ENCODE data around the gene FRAT1.

FRAT1 gene

GRCh38 chr10:97307866-97308780 lies 10.9 kb upstream of the FRAT1 start:
- no peak for DNase-seq (ENCODE audit: low read depth)

- DNase-seq (ENCODE audit: low read depth), result no peak
These were observed 7.9 kb upstream of the FRAT1 start for GRCh38 chr10:97311111-97311626.

GRCh38 chr10:97312897-97313296 lies 6.2 kb upstream of the FRAT1 start:
- no peak for DNase-seq (ENCODE audit: low read depth)

GRCh38 chr10:97314671-97315070 lies 4.4 kb upstream of the FRAT1 start:
- DNase-seq (ENCODE audit: low read depth), result no peak

- DNase-seq (ENCODE audit: low read depth), result no peak
These were observed 804 bp downstream of the FRAT1 start for GRCh38 chr10:97319671-97320479.

DNA sequence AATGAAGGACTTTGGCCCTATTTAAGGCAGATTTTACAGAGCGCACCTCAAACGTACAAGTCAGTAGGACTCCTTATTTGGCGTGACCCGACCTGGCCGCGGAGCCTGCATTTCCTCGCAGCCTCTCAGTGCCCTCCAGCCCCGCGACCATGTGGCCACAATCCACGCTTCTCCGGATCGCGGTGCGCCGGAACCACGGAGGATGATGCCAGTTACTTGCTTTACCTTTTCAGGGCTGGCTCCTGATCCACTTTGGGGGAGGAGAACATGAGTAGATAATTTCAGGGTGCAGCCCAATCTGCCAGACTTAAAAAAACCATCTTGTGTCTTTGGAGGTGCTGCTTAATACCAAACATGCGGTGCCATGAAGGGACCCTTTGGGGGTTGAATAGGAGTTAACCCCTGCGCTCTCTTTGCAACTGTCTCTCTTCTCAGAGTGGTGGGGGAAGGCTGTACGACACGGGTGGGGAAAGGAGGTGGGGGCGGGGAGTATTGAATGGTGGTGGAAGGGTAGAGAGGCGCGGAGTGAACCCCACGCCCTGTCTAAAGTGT lies 1.5 kb downstream of the FRAT1 start:
- DNase-seq (ENCODE audit: low read depth), result no peak

DNA sequence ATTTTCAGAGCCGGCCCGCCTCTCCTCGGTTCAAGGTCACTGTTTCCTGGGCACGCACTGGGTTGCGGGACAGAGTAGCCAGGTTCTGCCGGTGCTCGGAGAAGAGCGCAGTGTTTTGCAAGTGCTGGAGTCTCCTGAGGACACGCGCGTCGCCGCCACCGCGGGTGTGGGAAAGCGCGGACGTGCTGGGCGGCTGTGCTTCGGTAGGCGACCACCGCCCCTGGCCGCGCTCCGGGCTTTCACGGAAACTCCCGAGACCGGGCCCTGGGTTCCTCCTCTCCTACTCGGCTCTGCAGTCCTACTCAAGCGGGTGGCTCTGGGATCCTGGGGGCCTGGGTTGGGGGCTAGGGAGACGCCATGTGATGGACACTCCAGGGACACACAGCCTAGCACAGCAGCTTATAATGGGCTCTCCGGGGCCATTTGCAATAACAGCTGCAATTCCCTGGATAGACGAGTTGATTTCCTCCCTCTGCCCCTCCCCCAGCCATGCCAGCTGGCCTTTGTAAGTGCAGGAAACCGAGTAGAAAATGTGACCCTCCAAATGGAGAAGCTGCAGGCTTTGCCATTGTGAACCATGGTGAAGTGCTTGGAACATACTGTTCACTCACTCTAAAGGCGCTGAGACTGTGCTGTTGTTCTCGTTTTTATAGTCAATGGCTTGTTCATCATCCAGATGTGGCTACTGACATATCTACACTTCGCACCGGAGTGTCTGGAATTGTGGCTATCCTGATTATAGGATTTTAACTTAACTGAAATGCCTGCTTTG lies 2.1 kb downstream of the FRAT1 start:
- no peak for DNase-seq (ENCODE audit: low read depth)

- no peak for DNase-seq (ENCODE audit: low read depth)
These were observed 2.7 kb downstream of the FRAT1 start for GRCh38 chr10:97321804-97322190.

DNA sequence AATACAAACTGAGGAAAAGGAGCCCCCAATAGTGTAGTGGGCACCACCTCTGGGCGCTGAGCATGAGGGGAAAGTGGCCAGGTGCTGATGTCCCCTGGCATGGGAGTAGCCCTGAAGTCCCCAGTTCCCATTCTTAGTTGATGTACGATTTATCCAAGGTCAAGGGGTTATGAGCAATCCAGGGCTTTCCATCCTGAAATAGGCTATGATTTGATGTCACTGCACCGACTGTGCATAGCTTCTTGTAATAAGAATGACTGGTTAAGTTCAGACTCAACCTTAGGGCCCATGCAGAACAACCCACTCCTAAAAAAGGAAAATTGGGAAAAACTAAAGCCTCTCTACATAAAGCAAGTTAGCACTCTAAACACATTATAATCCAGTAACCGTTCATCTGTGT lies 4.4 kb downstream of the FRAT1 start:
- DNase-seq (ENCODE audit: low read depth), result no peak

- no peak for DNase-seq (ENCODE audit: low read depth)
These were observed 6.7 kb downstream of the FRAT1 start for GRCh38 chr10:97325754-97326153.

DNA sequence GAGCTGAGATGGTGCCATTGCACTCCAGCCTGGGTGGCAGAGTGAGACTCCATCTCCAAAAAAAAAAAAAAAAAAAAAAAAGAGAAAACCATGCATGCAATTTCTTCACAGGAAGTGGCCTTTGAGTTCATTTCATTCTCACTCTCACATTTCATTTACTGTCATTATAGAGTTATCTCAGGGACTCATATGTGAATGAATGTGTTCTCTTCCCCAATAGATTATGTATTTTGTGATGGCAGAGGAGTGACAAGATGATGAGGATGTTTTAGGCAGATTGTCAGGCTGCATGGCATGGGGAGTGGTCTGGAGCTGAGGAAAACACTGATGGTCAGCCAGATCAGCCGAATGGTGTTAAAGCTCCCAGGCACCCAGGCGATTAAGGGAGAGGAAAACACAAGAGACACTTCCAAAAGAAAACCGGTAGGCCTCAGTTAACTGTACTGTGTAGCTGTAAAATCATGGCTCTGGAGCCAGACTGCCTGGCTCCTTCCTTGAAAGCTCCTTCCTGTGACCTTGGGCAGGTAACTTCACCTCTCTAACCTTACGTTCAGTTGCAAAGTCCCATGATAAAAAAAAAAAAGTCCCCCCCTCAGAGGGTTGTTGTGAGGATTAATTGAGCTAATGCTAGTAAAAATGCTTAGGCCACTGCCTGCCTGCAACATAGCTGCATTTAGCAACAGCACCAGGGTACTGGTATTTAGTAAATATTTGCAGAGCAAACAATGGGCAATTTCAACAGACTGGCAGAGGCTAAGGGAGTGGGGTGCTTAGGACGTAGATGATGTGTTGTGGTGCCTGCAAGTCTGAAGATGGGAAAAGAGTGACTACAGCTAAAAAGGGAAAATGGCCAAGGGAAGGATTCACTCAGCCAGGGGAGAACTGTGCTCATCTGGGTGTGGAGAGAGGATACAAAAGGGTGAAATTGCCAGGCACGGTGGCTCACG lies 8.6 kb downstream of the FRAT1 start:
- DNase-seq (ENCODE audit: low read depth), result no peak

- DNase-seq (ENCODE audit: low read depth), result no peak
These were observed 9.8 kb downstream of the FRAT1 start for GRCh38 chr10:97328646-97329453.

GRCh38 chr10:97329766-97330165 lies 10.7 kb downstream of the FRAT1 start:
- DNase-seq (ENCODE audit: low read depth), result no peak

GRCh38 chr10:97331153-97331703 lies 12.2 kb downstream of the FRAT1 start:
- no peak for DNase-seq (ENCODE audit: low read depth)

GRCh38 chr10:97332591-97333350 lies 13.7 kb downstream of the FRAT1 start:
- DNase-seq (ENCODE audit: low read depth), result peak; percentile 36

DNA sequence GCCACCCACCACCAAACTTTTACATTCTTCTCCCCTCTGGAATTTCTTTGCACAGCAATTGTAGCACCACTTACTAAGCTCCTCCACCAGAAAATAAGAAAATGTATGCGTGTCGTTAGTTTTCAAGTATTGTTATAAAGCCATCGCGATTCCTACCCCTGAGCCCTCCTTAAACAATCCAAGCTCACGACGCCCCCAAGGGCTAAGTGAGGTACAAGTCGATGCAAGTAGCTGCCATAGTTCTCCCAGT lies 14.2 kb downstream of the FRAT1 start:
- DNase-seq (ENCODE audit: low read depth), result no peak

DNA sequence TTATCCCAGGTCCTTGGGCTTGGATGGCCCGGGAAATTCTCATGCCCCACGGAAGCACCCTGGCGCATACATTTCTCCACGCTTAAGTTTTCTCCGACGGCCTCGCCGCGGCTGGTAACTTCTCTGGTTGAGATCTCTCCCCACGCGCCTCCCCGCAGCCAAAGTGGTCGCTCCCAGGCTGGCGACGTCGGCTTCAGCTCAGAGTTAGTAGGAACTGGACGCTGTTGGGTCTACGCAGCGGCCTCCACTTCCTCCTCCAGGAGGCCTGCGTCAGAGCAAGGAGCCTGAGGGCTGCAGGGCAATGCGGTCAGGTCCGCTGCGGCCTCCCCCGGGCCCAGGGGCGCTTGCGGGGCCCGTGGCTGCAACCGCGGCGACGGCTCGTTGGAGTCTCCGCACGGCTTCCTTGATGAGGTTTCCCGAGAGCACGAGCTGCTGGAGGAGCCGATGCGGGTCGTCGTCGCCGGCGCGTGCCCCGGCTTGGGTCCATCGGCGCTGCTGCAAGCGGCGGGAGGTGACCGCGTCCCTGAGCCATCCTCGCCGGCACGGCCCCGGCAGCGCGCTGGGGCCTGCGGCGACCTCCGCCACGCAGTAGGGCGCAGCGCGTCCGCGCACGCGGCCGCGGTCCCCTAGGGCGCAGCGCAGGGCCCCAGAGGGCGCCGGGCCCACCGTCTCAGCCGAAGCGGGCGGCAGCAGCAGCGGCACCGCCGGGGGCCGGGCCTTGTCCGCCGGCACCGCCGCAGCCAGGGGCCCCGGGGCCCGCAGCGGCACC lies 14.7 kb downstream of the FRAT1 start:
- DNase-seq (ENCODE audit: low read depth), result no peak
